Endothelial cell of umbilical vein (primary cell): ENCODE results near the gene PLCH1.

Source experiments
- EZH2 ChIP-seq: IDR thresholded peaks from 2 replicates; pipeline ENCODE4 v1.6.1; 2012; ENCODE audit warnings: borderline replicate concordance, low read depth, mild to moderate bottlenecking, moderate library complexity, low read length, inconsistent platforms; ENCODE audit not compliant: severe bottlenecking
- POLR2A ChIP-seq: IDR thresholded peaks from 2 replicates; pipeline ENCODE4 v1.6.1; 2012; ENCODE audit warnings: low read depth, mild to moderate bottlenecking, control low read depth, low read length
- POLR2AphosphoS5 ChIP-seq: IDR thresholded peaks from 2 replicates; pipeline ENCODE4 v1.6.1; 2012; ENCODE audit warnings: low read depth, mild to moderate bottlenecking, control low read depth, low read length, moderate library complexity; ENCODE audit not compliant: insufficient read depth
- TF ChIP-seq, protein P1 (sequence below), 2 donors: IDR thresholded peaks; 1 replicate in 1 of 2; 2 replicates in 1 of 2; pipeline ENCODE4 v1.5.1; 2011; ENCODE audit warnings: low read length in 2 of 2, mild to moderate bottlenecking in 2 of 2, moderate library complexity in 2 of 2, control low read depth in 1 of 2, inconsistent platforms in 1 of 2, low read depth in 1 of 2; ENCODE audit not compliant: insufficient read depth in 1 of 2; ENCODE audit errors: extremely low read depth in 1 of 2

DNA sequence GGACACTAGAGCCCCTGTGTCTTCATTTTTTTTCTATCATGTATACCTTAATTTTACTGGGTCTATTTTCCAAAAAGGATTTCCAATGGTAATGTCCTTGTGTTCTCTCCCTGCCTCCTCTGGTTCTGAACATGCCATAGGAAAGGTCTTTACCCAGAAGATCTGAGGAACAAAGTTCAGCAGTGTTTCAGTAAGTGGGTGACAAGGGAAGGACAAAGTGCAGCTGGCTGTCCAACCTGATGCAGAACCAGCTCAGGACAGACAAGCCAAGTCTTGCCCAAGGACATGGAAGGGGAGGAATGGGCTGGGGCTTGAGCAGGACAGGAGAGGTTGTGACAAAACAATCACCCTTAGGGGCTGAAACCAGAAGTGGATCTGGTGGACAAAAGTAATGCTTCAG, 390.2 kb downstream of the PLCH1 start:
- TF ChIP-seq POLR2A (no peak), POLR2AphosphoS5 (no peak), EZH2 (no peak)
- TF ChIP-seq, protein P1, sequence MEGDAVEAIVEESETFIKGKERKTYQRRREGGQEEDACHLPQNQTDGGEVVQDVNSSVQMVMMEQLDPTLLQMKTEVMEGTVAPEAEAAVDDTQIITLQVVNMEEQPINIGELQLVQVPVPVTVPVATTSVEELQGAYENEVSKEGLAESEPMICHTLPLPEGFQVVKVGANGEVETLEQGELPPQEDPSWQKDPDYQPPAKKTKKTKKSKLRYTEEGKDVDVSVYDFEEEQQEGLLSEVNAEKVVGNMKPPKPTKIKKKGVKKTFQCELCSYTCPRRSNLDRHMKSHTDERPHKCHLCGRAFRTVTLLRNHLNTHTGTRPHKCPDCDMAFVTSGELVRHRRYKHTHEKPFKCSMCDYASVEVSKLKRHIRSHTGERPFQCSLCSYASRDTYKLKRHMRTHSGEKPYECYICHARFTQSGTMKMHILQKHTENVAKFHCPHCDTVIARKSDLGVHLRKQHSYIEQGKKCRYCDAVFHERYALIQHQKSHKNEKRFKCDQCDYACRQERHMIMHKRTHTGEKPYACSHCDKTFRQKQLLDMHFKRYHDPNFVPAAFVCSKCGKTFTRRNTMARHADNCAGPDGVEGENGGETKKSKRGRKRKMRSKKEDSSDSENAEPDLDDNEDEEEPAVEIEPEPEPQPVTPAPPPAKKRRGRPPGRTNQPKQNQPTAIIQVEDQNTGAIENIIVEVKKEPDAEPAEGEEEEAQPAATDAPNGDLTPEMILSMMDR (IDR thresholded peaks at IDR 0.05; ENCODE audit: extremely low read depth in 1 of 2, insufficient read depth in 1 of 2, low read depth in 1 of 2, low read length in 2 of 2), result no peak
